Left renal pelvis (tissue), 4 donors: ENCODE measurements around the gene PTPRG. TPM values are rescaled to one million over a fixed set of nuclear protein-coding genes. Genes with fewer than 3 reads are reported as not detected.
"Not testable (repeated sequence)": the region's sequence is repeated elsewhere in the genome, so short reads cannot be mapped to it uniquely, and the experiment has no call there.

ENCODE experiments used
- DNase-seq, 4 donors: peaks; one replicate each; pipeline ENCODE4 v3.0.0-alpha.2; 2013; ENCODE audit warnings: low read depth in 4 of 4, low spot score in 3 of 4
- polyA plus RNA-seq, 4 donors: library from polyadenylated mRNA; unstranded; fragments of 120-200 nt; gene quantifications; one replicate each; pipeline ENCODE4 v1.2.1, GENCODE V29; 2013; ENCODE audit not compliant: insufficient read length in 4 of 4

The PTPRG gene
- polyA plus RNA-seq, 4 donors: 42.4 to 90.2 (median 79.5) TPM

- DNase-seq: no peak
Measured at GRCh38 chr3:61680617-61681016, 119.2 kb downstream of the PTPRG start.

- DNase-seq: no peak
Measured at GRCh38 chr3:61681636-61682035, 120.3 kb downstream of the PTPRG start.

GRCh38 chr3:61682671-61683548 lies 121.5 kb downstream of the PTPRG start:
- no peak for DNase-seq

GRCh38 chr3:61683549-61684236 lies 122.3 kb downstream of the PTPRG start:
- no peak for DNase-seq

- DNase-seq: no peak
Measured at GRCh38 chr3:61684386-61684785, 123.0 kb downstream of the PTPRG start.

- peak in 1 of 4 donors; percentile 50 for DNase-seq
Measured at GRCh38 chr3:61685755-61686154, 124.4 kb downstream of the PTPRG start.

- DNase-seq: no peak
Measured at GRCh38 chr3:61686228-61686648, 124.9 kb downstream of the PTPRG start.

GRCh38 chr3:61687206-61687605 lies 125.8 kb downstream of the PTPRG start:
- no peak for DNase-seq

GRCh38 chr3:61687663-61688306 lies 126.4 kb downstream of the PTPRG start:
- no peak for DNase-seq

GRCh38 chr3:61688307-61688984 lies 127.1 kb downstream of the PTPRG start:
- no peak for DNase-seq

GRCh38 chr3:61690016-61690415 lies 128.6 kb downstream of the PTPRG start:
- no peak for DNase-seq

- DNase-seq: no peak
Measured at GRCh38 chr3:61691466-61691865, 130.1 kb downstream of the PTPRG start.

GRCh38 chr3:61697301-61697700 lies 135.9 kb downstream of the PTPRG start:
- DNase-seq: no peak

GRCh38 chr3:61698278-61699072 lies 137.1 kb downstream of the PTPRG start:
- not testable (repeated sequence) for DNase-seq

GRCh38 chr3:61699622-61700021 lies 138.3 kb downstream of the PTPRG start:
- DNase-seq: no peak

- no peak for DNase-seq
Measured at GRCh38 chr3:61701011-61701410, 139.6 kb downstream of the PTPRG start.

GRCh38 chr3:61702453-61702852 lies 141.1 kb downstream of the PTPRG start:
- DNase-seq: no peak

- DNase-seq: no peak
Measured at GRCh38 chr3:61704807-61705206, 143.4 kb downstream of the PTPRG start.

GRCh38 chr3:61707492-61707891 lies 146.1 kb downstream of the PTPRG start:
- DNase-seq: no peak

- not testable (repeated sequence) for DNase-seq
Measured at GRCh38 chr3:61710920-61711319, 149.5 kb downstream of the PTPRG start.
